Esophagus (tissue), 2 donors: ENCODE data around the gene PCK1. TPM values are rescaled to one million over a fixed set of nuclear protein-coding genes. Genes with fewer than 3 reads are reported as not detected.

Experiments used
- H3K27ac ChIP-seq, 2 donors: one replicate each; pipeline ENCODE4 v1.5.1; 2013; ENCODE audit warnings: low read depth in 2 of 2, mild to moderate bottlenecking in 2 of 2, inconsistent platforms in 1 of 2, low read length in 1 of 2, moderate library complexity in 1 of 2
- H3K27me3 ChIP-seq, 2 donors: one replicate each; pipeline ENCODE4 v1.6.1; 2013; ENCODE audit warnings: low read length in 2 of 2, control low read depth in 1 of 2, mild to moderate bottlenecking in 1 of 2; ENCODE audit not compliant: insufficient read depth in 2 of 2, control insufficient read depth in 1 of 2
- H3K36me3 ChIP-seq, 2 donors: one replicate each; pipeline ENCODE4 v1.6.1; 2013; ENCODE audit warnings: low read length in 1 of 2; ENCODE audit not compliant: control insufficient read depth in 2 of 2, insufficient read depth in 2 of 2
- H3K4me1 ChIP-seq, 2 donors: one replicate each; pipeline ENCODE4 v1.6.1; 2013; ENCODE audit warnings: low read length in 1 of 2; ENCODE audit not compliant: control insufficient read depth in 2 of 2, insufficient read depth in 2 of 2
- H3K4me3 ChIP-seq, 2 donors: one replicate each; pipeline ENCODE4 v1.5.1; 2013; ENCODE audit warnings: low read length in 2 of 2, mild to moderate bottlenecking in 2 of 2, low read depth in 1 of 2, moderate library complexity in 1 of 2
- H3K9me3 ChIP-seq, 2 donors: one replicate each; pipeline ENCODE4 v1.6.1; 2013; ENCODE audit warnings: mild to moderate bottlenecking in 2 of 2, low read depth in 1 of 2, low read length in 1 of 2, moderate library complexity in 1 of 2; ENCODE audit not compliant: control insufficient read depth in 2 of 2, insufficient read depth in 1 of 2
- WGBS, 2 donors: extraction: QIAGEN DNeasy Blood & Tissue Kit; methylation state at CpG; one replicate each; pipeline ENCODE4 v1.1.7; 2013; 5-methylcytosine and 5-hydroxymethylcytosine counted together
- polyA plus RNA-seq, 2 donors: library from polyadenylated mRNA; stranded (reverse); fragments of 200-250 nt; gene quantifications; one replicate each; pipeline ENCODE4 v1.2.3, GENCODE V29; 2013
- donor health status: healthy with polysubstance abuse.
- donor health status: Bipolar disorder and iron deficiency.

Gene PCK1
- polyA plus RNA-seq, 2 donors = 0.12 to 0.25 TPM

DNA sequence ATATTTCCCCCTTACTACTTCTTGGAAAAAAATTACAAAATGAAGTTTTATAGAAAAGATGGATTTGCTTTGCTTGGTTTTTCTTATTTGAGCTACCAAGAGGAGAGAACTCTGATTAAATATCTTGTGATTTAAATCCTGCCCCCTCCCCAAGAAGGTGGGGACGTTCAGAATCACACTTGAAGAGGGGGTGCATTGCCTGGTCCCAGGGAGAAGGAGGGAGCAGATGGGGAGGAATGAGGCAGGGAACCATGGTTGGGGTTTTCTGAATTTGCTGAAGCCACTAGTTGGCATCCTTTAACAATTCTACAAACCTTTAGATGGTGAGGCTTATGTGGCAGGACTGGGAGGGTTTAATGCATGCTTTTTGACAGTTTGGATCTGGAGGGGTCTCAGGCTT is 5.5 kb downstream of the PCK1 start:
- no peaks in the 10 kb centered on the region for H3K9me3 ChIP-seq
- H3K4me1 ChIP-seq = no peaks in the 10 kb centered on the region
- no peak overlapping the region for H3K27ac ChIP-seq
- no peaks in the 10 kb centered on the region for H3K27me3 ChIP-seq
- 17 to 29% methylated on average over 1 of the region's 1 CpG for WGBS, 2 donors
- H3K4me3 ChIP-seq = no peak overlapping the region
- no peaks in the 10 kb centered on the region for H3K36me3 ChIP-seq

GRCh38 chr20:57566803-57567459 is 6.0 kb downstream of the PCK1 start:
- H3K4me3 ChIP-seq = no peak overlapping the region
- no peaks in the 10 kb centered on the region for H3K9me3 ChIP-seq
- no peaks in the 10 kb centered on the region for H3K4me1 ChIP-seq
- no peak overlapping the region for H3K27ac ChIP-seq
- 70 to 72% methylated on average over 10 of the region's 10 CpGs for WGBS, 2 donors
- no peaks in the 10 kb centered on the region for H3K27me3 ChIP-seq
- H3K36me3 ChIP-seq = no peaks in the 10 kb centered on the region

DNA sequence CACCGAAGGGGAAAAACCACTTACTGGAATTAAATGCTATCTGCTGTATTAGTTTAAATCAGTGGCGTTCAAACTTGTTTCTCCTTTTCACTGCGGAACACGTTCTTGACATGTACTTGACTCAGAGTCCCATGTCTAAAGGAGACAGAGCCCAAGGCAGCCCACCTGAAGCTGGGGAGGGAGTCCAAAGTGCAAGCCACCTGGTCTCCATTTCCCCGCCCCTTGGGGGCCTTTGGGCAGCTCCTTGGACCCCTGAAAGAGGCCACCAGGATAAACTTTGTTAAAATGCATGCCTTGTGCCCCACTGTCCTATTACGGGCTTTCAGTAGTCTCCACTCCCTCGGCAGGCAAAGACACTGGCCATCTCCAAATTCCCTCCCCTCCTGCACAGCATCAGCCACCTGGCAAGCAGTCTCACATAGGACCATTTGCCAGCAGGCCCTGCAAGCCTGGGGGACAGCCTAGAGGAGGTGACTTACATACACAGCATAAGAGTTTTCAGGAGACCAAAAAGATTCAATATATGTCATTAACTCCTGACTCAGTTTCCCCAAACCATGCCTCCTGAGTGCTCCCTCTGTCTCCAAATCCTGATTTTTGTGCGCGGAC is 6.7 kb downstream of the PCK1 start:
- no peak overlapping the region for H3K27ac ChIP-seq
- no peaks in the 10 kb centered on the region for H3K36me3 ChIP-seq
- no peaks in the 10 kb centered on the region for H3K4me1 ChIP-seq
- 72 to 74% methylated on average over 9 of the region's 9 CpGs for WGBS, 2 donors
- H3K9me3 ChIP-seq = no peaks in the 10 kb centered on the region
- no peak overlapping the region for H3K4me3 ChIP-seq
- no peaks in the 10 kb centered on the region for H3K27me3 ChIP-seq

GRCh38 chr20:57568088-57568896 is 7.4 kb downstream of the PCK1 start:
- Histone ChIP-seq H3K4me1 (no peaks in the 10 kb centered on the region), H3K27ac (no peak overlapping the region), H3K4me3 (no peak overlapping the region), H3K27me3 (no peaks in the 10 kb centered on the region), H3K9me3 (no peaks in the 10 kb centered on the region), H3K36me3 (no peaks in the 10 kb centered on the region)
- 64 to 76% methylated on average over 13 of the region's 13 CpGs for WGBS, 2 donors

DNA sequence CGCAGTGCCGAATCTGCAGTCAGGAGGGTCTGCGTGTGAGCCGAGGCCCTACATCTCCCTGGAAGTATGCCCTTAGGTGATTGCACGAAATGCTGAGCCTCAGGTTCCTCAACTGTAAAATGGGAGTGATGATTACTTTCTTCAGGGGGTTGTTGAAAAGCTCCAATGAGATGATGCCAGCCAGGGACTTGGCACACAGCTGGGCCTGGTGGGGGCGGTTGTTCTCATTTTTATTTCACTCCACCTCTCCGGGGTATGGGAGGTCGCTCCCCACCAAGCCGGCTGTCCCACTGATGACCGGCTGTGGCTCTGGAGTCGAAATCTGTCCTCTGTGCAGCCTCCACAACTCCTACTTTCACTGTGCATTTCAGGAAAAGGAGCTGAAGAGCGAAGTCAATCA is 8.1 kb downstream of the PCK1 start:
- H3K27me3 ChIP-seq = no peaks in the 10 kb centered on the region
- H3K27ac ChIP-seq = no peak overlapping the region
- WGBS, 2 donors = 90 to 92% methylated on average over 12 of the region's 12 CpGs
- H3K4me1 ChIP-seq = no peaks in the 10 kb centered on the region
- no peaks in the 10 kb centered on the region for H3K9me3 ChIP-seq
- H3K36me3 ChIP-seq = no peaks in the 10 kb centered on the region
- no peak overlapping the region for H3K4me3 ChIP-seq

DNA sequence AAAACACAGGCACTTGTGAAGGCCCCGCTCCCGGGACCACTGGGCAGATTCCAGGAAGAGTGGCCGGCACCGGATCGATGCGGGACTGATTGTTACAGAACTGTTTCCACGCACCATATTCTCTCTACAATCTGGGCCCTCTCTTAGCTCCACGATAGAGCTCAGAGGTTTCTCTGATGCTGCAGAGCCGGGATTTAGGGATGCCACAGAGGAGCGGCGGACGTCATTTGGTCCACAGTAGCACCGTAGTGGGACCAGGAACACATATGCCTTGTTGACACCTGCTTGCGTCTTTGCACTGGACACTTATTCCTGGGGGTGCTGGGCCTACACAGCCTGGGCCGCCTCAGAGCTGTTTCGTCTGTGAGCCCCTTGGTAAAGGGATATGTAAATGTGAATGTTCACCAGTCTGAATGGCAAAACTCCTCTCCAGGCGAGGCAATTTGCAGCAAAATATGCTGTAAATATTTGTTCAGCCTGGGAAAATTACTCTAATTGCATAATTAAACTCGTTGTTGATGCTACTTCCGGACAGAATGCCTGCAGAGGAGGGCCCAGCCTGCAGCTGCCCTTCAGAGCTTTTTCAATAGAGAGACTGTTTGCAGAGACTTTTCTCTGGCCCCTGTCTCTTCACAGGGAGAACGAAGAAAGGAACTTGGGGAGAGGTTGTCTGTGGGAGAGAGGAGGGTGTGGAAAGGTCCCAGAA is 9.4 kb downstream of the PCK1 start:
- no peak overlapping the region for H3K4me3 ChIP-seq
- 77 to 83% methylated on average over 20 of the region's 20 CpGs for WGBS, 2 donors
- H3K9me3 ChIP-seq = no peaks in the 10 kb centered on the region
- H3K27ac ChIP-seq = no peak overlapping the region
- no peaks in the 10 kb centered on the region for H3K27me3 ChIP-seq
- H3K36me3 ChIP-seq = no peaks in the 10 kb centered on the region
- no peaks in the 10 kb centered on the region for H3K4me1 ChIP-seq

DNA sequence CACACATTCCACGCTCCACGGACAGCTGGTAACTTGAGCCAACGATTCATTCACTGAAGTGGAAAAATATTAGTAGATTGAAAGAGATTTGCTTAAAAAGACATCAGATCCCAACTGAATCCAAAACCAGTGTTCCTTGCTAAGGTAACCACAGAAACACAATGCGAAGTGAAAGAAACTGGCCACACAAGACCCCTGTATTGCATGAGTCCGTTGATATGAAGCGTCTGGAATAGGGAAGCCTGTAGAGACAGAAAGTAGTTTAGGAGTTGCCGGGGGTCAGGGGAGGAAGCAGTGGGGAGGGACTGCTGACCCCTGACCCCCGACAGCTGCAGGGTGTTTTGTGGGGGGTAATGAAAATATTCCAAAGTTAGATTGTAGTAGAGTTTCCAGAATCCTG is 10.0 kb downstream of the PCK1 start:
- H3K36me3 ChIP-seq = no peaks in the 10 kb centered on the region
- H3K4me1 ChIP-seq = no peaks in the 10 kb centered on the region
- H3K9me3 ChIP-seq = no peaks in the 10 kb centered on the region
- 66 to 70% methylated on average over 8 of the region's 8 CpGs for whole genome bisulfite sequencing, 2 donors
- H3K4me3 ChIP-seq = no peak overlapping the region
- no peaks in the 10 kb centered on the region for H3K27me3 ChIP-seq
- H3K27ac ChIP-seq = no peak overlapping the region

- 89 to 91% methylated on average over 3 of the region's 3 CpGs for WGBS, 2 donors
- H3K27me3 ChIP-seq = no peaks in the 10 kb centered on the region
- no peaks in the 10 kb centered on the region for H3K36me3 ChIP-seq
- H3K4me1 ChIP-seq = no peaks in the 10 kb centered on the region
- no peaks in the 10 kb centered on the region for H3K9me3 ChIP-seq
- no peak overlapping the region for H3K4me3 ChIP-seq
- no peak overlapping the region for H3K27ac ChIP-seq
These were observed 11.0 kb downstream of the PCK1 start for GRCh38 chr20:57571782-57572416.

- no peaks in the 10 kb centered on the region for H3K4me1 ChIP-seq
- H3K36me3 ChIP-seq = no peaks in the 10 kb centered on the region
- no peaks in the 10 kb centered on the region for H3K9me3 ChIP-seq
- no peak overlapping the region for H3K27ac ChIP-seq
- no peaks in the 10 kb centered on the region for H3K27me3 ChIP-seq
- 67 to 77% methylated on average over 12 of the region's 12 CpGs for WGBS, 2 donors
- H3K4me3 ChIP-seq = no peak overlapping the region
These were observed 12.3 kb downstream of the PCK1 start for GRCh38 chr20:57573242-57573641.
